ENCODE measurements around the gene RAPGEF4.

Gene RAPGEF4

DNA sequence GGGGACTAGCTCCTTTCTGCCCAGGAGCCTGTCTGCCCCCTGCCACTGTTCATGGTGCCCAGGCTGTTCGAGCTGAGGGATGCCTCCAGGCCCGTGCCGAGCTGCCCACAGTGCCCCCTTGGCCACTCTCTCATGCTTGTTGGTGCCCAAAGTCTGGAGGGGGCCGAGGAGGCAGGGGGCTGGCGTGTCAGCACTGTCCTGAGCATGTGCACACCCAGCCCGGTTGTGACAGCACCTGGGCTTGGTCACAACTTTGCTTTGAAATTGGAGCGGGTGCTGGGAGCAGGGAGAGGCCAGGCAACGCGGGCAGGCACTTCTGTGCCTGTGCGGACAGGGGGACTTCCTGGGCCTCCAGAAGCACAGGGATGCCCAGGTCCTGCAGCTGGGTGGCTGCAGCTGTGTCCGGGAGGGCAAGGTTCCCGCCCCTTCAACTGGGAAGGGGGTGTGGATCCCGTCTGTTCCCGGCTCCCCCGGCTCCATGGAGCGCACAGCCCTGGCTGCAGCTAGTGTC, 22.2 kb upstream of the RAPGEF4 start:
- Mint-ChIP-seq H3K27me3 (no peaks in the 10 kb centered on the region), H3K4me1 (no peaks in the 10 kb centered on the region), H3K27ac (no peak overlapping the region), H3K4me3 (no peak overlapping the region), H3K9me3 (no peaks in the 10 kb centered on the region)
- DNase-seq (no peak), ATAC-seq (no peak)

- no peaks in the 10 kb centered on the region for H3K27me3 Mint-ChIP-seq
- ATAC-seq, result no peak
- no peak overlapping the region for H3K27ac Mint-ChIP-seq
- peaks cover 8% of the 10 kb centered on the region in 2 donors for H3K9me3 Mint-ChIP-seq
- H3K4me3 Mint-ChIP-seq, result no peak overlapping the region
- H3K4me1 Mint-ChIP-seq, result no peaks in the 10 kb centered on the region
- DNase-seq, result no peak
Observed at GRCh38 chr2:172722481-172722880, 13.2 kb upstream of the RAPGEF4 start.

DNA sequence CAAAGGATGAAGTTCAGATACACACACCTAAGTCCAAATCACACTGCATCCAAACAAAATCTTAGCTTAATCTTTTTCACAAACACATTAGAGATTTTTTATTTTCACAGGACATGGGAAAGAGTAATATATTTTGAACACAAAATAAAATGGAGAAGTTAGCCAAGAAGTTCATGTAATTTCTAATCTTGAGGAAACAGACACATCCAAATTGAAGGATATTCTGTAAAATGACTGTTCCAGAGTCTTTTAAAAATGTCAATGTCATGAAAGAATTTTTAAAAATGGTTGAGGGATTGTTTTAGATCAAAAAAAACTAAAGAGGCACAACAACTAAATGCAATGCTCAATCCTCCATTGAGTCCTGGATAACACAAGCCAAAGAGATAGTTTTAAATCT, 12.4 kb upstream of the RAPGEF4 start:
- H3K4me3 Mint-ChIP-seq, result no peak overlapping the region
- DNase-seq, result no peak
- no peaks in the 10 kb centered on the region for H3K4me1 Mint-ChIP-seq
- no peak for ATAC-seq
- no peaks in the 10 kb centered on the region for H3K27me3 Mint-ChIP-seq
- no peak overlapping the region for H3K27ac Mint-ChIP-seq
- peaks cover 8% of the 10 kb centered on the region in 2 donors for H3K9me3 Mint-ChIP-seq

GRCh38 chr2:172724724-172725123, 10.9 kb upstream of the RAPGEF4 start:
- no peaks in the 10 kb centered on the region for H3K4me1 Mint-ChIP-seq
- H3K27me3 Mint-ChIP-seq, result no peaks in the 10 kb centered on the region
- DNase-seq (no peak), ATAC-seq (no peak)
- no peak overlapping the region for H3K4me3 Mint-ChIP-seq
- no peak overlapping the region for H3K27ac Mint-ChIP-seq
- H3K9me3 Mint-ChIP-seq, result peaks cover 4 to 8% of the 10 kb centered on the region in 2 donors

DNA sequence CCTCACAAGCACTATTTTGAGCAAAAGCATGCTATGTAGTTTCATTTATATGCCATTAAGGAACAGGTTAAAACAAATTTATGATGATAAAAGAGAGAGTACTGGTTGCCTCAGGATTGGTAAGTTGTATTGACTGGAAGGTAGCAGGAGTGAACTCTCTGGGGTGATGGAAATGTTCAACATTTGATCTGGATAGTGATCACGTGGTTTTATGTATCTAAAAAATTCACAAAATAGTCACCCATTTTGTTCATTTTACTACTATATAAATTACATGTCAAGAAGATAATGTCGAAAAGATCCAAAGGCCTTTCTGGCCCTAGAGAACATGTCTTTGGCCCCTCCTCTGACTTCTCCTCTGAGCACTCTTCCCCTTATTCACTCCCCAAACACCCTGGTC, 10.4 kb upstream of the RAPGEF4 start:
- Mint-ChIP-seq H3K4me1 (no peaks in the 10 kb centered on the region), H3K9me3 (peaks cover 0 to 7% of the 10 kb centered on the region in 2 donors), H3K27ac (no peak overlapping the region), H3K4me3 (no peak overlapping the region), H3K27me3 (peaks cover 5% of the 10 kb centered on the region)
- ATAC-seq (no peak), DNase-seq (no peak)

- no peak for DNase-seq
- no peak overlapping the region for H3K27ac Mint-ChIP-seq
- H3K4me1 Mint-ChIP-seq, result no peaks in the 10 kb centered on the region
- no peak for ATAC-seq
- H3K9me3 Mint-ChIP-seq, result peaks cover 0 to 2% of the 10 kb centered on the region in 2 donors
- peaks cover 10% of the 10 kb centered on the region for H3K27me3 Mint-ChIP-seq
- no peak overlapping the region for H3K4me3 Mint-ChIP-seq
Observed at GRCh38 chr2:172725746-172726145, 9.9 kb upstream of the RAPGEF4 start.

DNA sequence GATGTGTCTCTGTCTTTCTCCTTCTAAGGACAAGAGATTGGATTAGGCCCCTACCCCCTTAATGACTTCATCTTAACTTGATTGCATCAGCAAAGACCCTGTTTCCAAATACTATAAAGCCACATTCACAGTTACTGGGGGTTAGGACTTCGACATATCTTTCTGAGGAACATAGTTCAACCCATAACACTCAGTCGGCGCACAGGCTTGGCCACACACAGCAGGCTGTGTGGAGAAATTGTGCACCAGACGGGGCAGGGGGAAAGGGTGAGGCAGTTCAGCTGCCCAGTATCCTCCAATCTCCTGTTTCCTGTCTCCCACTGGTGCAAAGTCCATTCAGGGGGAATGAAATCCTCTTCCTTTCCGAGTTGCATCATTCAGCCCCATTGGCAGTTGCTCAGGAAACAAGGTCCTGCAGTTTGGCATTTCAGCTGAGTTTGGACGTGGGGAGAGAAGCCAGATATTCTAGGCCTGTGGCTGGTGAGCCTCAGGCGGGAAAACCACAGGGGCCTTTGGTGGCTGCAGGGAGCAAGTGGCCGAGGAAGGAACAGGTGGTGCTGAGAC, 9.4 kb upstream of the RAPGEF4 start:
- Mint-ChIP-seq H3K27me3 (peaks cover 15% of the 10 kb centered on the region), H3K4me3 (no peak overlapping the region), H3K4me1 (no peaks in the 10 kb centered on the region), H3K27ac (no peak overlapping the region), H3K9me3 (no peaks in the 10 kb centered on the region)
- no peak for DNase-seq
- ATAC-seq, result no peak

DNA sequence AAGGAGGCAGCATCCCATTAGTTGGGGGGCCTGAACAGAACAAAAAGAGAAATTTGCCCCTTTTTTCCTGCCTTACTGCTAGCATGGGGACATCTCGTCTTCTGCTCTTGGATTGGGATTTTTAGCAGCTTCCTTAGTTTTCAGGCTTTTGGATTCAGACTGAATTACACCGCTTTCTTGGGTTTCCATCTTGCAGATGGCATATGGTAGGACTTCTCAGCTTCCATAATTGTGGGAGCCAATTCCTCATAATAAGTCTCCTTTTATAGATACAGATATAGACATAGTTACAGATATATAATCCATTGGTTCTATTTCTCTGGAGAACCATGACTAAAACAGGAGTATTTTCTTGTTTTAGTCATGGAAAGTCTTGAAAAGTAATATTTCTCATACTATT, 5.2 kb upstream of the RAPGEF4 start:
- H3K4me1 Mint-ChIP-seq, result peaks cover 9% of the 10 kb centered on the region
- peaks cover 42% of the 10 kb centered on the region for H3K27me3 Mint-ChIP-seq
- no peak overlapping the region for H3K4me3 Mint-ChIP-seq
- H3K27ac Mint-ChIP-seq, result no peak overlapping the region
- no peaks in the 10 kb centered on the region for H3K9me3 Mint-ChIP-seq
- no peak for ATAC-seq
- DNase-seq, result no peak

DNA sequence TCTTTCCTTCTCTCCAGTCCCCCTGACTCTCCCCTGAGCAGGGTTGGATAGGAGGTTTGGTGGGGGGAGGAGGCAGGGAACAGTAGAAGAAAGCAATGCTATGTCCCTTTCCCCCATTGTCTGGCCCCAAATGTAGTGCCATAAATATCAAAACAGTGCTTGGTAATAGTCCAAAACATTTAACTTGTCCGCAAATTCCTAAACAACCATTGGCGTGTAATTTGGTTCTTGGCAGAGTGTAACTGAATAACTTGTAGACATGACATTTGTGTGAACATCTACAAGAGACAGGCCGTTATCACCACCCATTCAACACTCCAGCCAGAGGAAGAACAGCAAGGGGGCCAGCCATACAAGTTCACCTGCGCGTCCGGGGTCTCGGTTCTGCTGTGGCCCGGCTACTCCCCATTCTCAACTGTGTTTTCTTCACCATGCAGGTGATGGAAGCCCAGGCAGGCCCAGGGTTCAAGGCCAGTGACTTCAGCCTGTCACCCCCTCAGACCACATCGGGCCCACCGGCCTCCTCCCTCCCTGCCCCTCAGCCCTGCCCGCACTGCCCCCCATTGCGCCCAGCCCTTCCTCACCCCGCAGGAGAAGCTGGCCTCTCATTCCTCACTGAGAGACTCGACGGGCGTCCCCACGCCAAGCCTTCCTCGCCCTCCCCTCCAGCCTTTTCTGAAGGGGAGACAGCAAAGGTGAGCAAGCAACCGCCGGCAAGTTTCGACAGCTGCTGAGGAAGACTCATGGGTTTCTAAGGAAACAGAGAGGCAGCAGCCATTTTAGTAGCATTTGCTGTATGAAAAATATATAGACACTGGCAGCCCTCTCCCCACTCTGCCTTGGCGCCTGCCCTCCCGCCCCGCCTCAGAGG, 699 bp upstream of the RAPGEF4 start:
- Mint-ChIP-seq H3K4me3 (peak overlapping the region; percentile 35 to 65), H3K9me3 (no peaks in the 10 kb centered on the region), H3K27ac (no peak overlapping the region), H3K4me1 (peaks cover 15% of the 10 kb centered on the region), H3K27me3 (peaks cover 72% of the 10 kb centered on the region)
- ATAC-seq (peak; percentile 63), DNase-seq (peak in 1 of 2 donors; percentile 12)

GRCh38 chr2:172736424-172737174, 954 bp downstream of the RAPGEF4 start:
- Mint-ChIP-seq H3K27me3 (peaks cover 58% of the 10 kb centered on the region), H3K4me3 (peak overlapping the region; percentile 61 to 62), H3K4me1 (peaks cover 15% of the 10 kb centered on the region), H3K9me3 (no peaks in the 10 kb centered on the region), H3K27ac (no peak overlapping the region)
- ATAC-seq, result peak; percentile 4
- no peak for DNase-seq

DNA sequence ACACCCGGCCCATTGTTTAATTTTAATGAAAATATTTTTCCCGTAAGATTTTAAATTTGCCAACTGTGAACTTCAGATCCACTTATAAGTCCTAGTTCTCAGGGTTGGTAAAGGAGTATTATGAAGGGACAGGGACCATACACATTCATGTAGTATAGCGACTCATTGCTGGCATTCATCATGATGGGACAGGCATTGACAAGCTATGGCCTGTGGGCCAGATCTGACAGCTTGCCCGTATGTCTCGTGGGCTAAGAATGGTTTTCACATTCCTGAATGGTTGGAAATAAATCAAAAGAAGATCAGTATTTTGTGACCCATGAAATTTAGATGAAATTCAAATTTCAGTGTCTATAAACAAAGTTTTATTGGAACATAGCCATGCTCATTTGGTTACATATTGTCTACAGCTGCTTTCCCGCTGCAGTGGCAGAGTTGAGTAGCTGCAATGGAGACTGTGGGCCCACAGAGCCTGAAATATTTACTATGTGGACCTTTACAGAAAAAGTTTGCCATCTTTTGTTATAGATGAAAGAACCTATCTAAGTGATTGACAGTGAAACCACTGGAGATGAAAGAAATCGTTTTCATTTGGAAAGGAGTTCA, 4.1 kb downstream of the RAPGEF4 start:
- H3K4me1 Mint-ChIP-seq, result peaks cover 12% of the 10 kb centered on the region
- H3K9me3 Mint-ChIP-seq, result peaks cover 4 to 9% of the 10 kb centered on the region in 2 donors
- no peak overlapping the region for H3K27ac Mint-ChIP-seq
- no peak overlapping the region for H3K4me3 Mint-ChIP-seq
- no peak for DNase-seq
- peaks cover 39% of the 10 kb centered on the region for H3K27me3 Mint-ChIP-seq
- no peak for ATAC-seq

DNA sequence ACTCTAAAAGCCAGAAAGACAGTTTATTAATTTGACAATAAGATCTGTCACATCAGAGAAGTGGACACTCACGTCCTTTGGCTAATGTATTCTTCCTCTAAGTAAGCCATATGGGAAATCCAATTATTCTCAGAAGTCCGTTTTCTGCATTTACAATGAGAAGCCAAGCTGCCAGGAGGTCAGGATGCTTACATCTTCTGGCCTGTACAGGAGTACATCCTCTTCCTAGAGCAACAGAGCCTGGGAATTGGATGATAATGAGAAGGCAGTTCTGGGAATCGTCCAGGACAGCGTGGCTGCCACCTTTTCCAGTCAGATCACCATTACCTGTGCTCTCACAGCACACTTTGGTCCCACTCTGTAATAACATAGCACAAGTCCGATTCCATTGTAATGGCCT, 5.2 kb downstream of the RAPGEF4 start:
- no peak overlapping the region for H3K27ac Mint-ChIP-seq
- no peak for ATAC-seq
- peaks cover 31% of the 10 kb centered on the region for H3K27me3 Mint-ChIP-seq
- peaks cover 5% of the 10 kb centered on the region for H3K4me1 Mint-ChIP-seq
- H3K4me3 Mint-ChIP-seq, result no peak overlapping the region
- peaks cover 4 to 9% of the 10 kb centered on the region in 2 donors for H3K9me3 Mint-ChIP-seq
- DNase-seq, result no peak

DNA sequence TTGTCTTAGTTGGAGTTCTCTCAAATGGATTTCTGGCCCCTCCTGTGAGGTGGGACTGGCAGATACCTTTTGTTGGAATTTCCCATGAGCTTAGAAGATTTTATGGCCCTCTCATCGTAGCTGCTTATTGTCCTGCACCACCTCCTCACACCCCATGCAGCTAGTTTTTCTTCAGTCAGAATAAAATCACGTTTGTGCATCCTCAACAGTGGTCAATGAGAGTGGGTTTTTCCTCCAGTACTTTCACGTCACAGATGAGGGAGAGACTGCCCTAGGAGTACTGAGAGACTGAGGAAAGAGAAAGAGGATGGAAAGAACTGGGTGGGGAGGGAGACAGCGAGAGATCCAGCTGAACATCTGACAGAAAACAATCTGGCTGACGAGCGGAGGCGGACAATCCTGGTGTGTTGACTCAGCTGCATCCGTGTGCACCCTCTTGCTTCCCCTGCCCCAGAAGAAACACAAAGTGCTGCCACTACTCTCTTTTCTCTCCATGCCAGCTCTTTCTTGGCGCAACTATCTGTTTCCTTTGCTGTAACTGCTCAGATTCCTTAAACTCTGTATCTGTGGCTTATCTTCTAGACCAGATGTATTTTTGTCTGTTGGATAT, 7.4 kb downstream of the RAPGEF4 start:
- H3K27me3 Mint-ChIP-seq, result peaks cover 10% of the 10 kb centered on the region

GRCh38 chr2:172743898-172744297, 8.3 kb downstream of the RAPGEF4 start:
- H3K4me1 Mint-ChIP-seq, result no peaks in the 10 kb centered on the region
- H3K9me3 Mint-ChIP-seq, result peaks cover 4 to 9% of the 10 kb centered on the region in 2 donors
- no peak for ATAC-seq

More for the DNA sequence above, 7.4 kb downstream of the RAPGEF4 start:
- Mint-ChIP-seq H3K4me1 (no peaks in the 10 kb centered on the region), H3K4me3 (no peak overlapping the region), H3K9me3 (peaks cover 4 to 9% of the 10 kb centered on the region in 2 donors), H3K27ac (no peak overlapping the region)
- DNase-seq, result no peak
- ATAC-seq, result no peak

DNA sequence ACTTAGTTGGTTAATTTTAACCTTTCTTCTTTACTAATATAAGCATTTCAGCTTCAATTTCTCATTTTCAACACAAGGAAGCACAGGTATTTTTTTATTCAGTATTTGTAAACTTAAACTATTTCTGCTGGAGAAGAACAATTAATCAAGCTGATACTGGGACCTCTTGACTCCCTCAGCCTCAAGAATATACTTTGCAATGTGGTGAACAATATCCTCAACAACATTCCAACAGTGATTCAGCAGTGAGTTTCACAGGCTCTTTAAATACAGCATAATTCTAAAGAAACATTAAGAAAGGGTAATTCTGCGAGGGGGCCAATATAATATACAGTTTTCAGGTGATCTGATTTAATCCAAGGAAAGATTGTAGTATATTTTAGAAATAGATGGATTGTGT, 10.0 kb downstream of the RAPGEF4 start:
- H3K27me3 Mint-ChIP-seq, result no peaks in the 10 kb centered on the region
- no peak for DNase-seq

More at GRCh38 chr2:172743898-172744297, 8.3 kb downstream of the RAPGEF4 start:
- Mint-ChIP-seq H3K27ac (no peak overlapping the region), H3K27me3 (peaks cover 1% of the 10 kb centered on the region), H3K4me3 (no peak overlapping the region)
- DNase-seq, result no peak

More for the DNA sequence above, 10.0 kb downstream of the RAPGEF4 start:
- H3K27ac Mint-ChIP-seq, result no peak overlapping the region
- peaks cover 4 to 9% of the 10 kb centered on the region in 2 donors for H3K9me3 Mint-ChIP-seq
- no peak for ATAC-seq
- H3K4me1 Mint-ChIP-seq, result no peaks in the 10 kb centered on the region
- H3K4me3 Mint-ChIP-seq, result no peak overlapping the region

All from stimulated activated naive CD8-positive, alpha-beta T cell treated with anti-CD3 and anti-CD28 coated beads, Interleukin-15, amount 100 ng/mL, for 72 hours (primary cell).